WI38 (cell line): Measurements from ENCODE around the gene KIRREL1.
A peak's percentile ranks its signal among the peaks of the same experiment; 100 is the strongest.

Experiments used
- H3K4me3 ChIP-seq: 2 replicates; pipeline ENCODE4 v1.5.1; 2011; ENCODE audit warnings: low read depth, mild to moderate bottlenecking, control low read depth, low read length
- CTCF ChIP-seq: IDR thresholded peaks from 2 replicates; pipeline ENCODE4 v1.5.1; 2012; ENCODE audit warnings: low read depth, mild to moderate bottlenecking, control low read depth, low read length

KIRREL1 gene

GRCh38 chr1:158147401-158147800 lies 154.0 kb downstream of the KIRREL1 start:
- H3K4me3 ChIP-seq = no peak overlapping the region
- TF ChIP-seq CTCF = no peak

- TF ChIP-seq CTCF = no peak
- no peak overlapping the region for H3K4me3 ChIP-seq
Observed at GRCh38 chr1:158147869-158148268, 154.4 kb downstream of the KIRREL1 start.

GRCh38 chr1:158148468-158148867 lies 155.0 kb downstream of the KIRREL1 start:
- no peak for TF ChIP-seq CTCF

GRCh38 chr1:158149175-158149574 lies 155.7 kb downstream of the KIRREL1 start:
- no peak for TF ChIP-seq CTCF
- H3K4me3 ChIP-seq = peak overlapping the region; percentile 50

More at GRCh38 chr1:158148468-158148867, 155.0 kb downstream of the KIRREL1 start:
- H3K4me3 ChIP-seq = no peak overlapping the region
